Posterior vena cava (tissue), 2 donors: ENCODE measurements around the gene PLAAT1. TPM values are rescaled to one million over a fixed set of nuclear protein-coding genes. Genes with fewer than 3 reads are reported as not detected.

ENCODE experiments used
- total RNA-seq, 2 donors: library from RNA; stranded (reverse); fragmentation: NEBNext Ultra II Directional; extraction: Animal tissue kit (Norgen Biotek cat#: 25700); gene quantifications; one replicate each; pipeline ENCODE4 v1.2.1, GENCODE V29; 2021
- donor health status: DM: yes; HTN: yes; CAD: no.
- donor health status: DM: yes; HTN: yes; CAD: no.

Gene PLAAT1
- total RNA-seq, 2 donors from 2014 or later: 0.65 to 3.7 TPM

Other genes starting within 250 kb of the PLAAT1 start
- not detected for gene ATP13A5, start 137.5 kb downstream of the PLAAT1 start, total RNA-seq